ENCODE measurements around the gene RASGRF1.
A peak's percentile ranks its signal among the peaks of the same experiment; 100 is the strongest.

The RASGRF1 gene

GRCh38 chr15:78985859-78986475 is 104.6 kb downstream of the RASGRF1 start:
- DNase-seq (ENCODE audit: low spot score), result no peak

DNA sequence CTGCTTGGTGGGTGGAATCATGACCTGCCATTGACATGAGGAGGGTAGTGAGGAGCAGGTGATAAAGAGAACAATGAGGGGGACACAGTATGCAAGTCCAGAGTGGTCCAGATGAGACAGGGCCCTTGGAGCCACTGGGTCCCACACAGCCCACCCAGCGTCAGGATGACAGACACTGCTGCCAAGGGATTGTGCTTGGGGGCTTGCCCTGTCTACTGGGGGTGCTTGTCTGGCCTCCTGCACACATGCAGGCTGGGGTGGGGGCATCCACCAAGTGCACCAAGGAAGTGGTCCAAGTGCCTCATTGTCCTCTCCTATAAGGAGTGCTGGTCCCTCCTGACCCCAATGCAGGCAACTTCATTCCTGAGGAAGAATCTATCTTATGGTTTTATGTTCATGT is 106.5 kb downstream of the RASGRF1 start:
- DNase-seq (ENCODE audit: low spot score), result no peak

- DNase-seq (ENCODE audit: low spot score), result no peak
Measured at GRCh38 chr15:78983146-78983918, 107.2 kb downstream of the RASGRF1 start.

GRCh38 chr15:78982736-78983135 is 107.8 kb downstream of the RASGRF1 start:
- no peak for DNase-seq (ENCODE audit: low spot score)

DNA sequence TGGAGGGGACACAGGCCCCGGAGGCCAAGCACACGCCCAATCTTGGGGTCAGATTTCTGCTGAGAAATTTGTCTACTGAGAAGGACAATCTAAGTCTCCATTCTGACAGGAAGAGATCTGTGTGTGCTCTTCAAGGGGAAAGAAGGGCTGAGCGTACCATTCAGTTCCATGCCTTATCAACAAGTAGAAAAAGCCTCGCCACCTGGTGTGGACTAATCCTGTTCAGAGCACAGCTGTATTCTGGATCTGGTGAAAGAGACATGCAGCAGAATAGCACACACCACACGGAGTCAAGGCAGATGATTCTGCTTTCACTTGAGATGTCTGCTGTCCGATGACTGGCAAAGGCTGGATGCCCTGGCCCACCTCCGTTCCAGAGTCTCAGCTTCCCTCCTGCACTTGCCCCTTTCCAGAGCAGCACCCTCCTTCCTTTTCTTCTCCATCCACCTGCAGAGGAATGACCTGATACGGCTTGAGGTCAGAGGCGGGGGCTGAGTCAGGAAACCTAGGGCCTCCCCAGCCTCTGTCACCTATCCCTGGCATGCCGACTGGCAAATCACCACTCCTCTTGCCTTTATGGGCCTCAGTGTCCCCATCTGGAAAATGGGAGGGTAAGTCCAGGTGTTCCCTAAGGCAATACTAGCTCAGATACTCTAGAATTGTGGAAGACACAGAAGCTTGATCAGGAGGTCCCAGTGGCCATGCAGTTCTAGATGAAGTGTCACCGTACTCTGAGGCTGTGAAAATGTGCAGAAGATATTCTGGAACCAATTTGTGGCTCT is 108.9 kb downstream of the RASGRF1 start:
- DNase-seq (ENCODE audit: low spot score), result no peak

GRCh38 chr15:78979456-78980320 is 110.9 kb downstream of the RASGRF1 start:
- DNase-seq (ENCODE audit: low spot score), result peak; percentile 68

GRCh38 chr15:78978601-78979179 is 111.9 kb downstream of the RASGRF1 start:
- no peak for DNase-seq (ENCODE audit: low spot score)

DNA sequence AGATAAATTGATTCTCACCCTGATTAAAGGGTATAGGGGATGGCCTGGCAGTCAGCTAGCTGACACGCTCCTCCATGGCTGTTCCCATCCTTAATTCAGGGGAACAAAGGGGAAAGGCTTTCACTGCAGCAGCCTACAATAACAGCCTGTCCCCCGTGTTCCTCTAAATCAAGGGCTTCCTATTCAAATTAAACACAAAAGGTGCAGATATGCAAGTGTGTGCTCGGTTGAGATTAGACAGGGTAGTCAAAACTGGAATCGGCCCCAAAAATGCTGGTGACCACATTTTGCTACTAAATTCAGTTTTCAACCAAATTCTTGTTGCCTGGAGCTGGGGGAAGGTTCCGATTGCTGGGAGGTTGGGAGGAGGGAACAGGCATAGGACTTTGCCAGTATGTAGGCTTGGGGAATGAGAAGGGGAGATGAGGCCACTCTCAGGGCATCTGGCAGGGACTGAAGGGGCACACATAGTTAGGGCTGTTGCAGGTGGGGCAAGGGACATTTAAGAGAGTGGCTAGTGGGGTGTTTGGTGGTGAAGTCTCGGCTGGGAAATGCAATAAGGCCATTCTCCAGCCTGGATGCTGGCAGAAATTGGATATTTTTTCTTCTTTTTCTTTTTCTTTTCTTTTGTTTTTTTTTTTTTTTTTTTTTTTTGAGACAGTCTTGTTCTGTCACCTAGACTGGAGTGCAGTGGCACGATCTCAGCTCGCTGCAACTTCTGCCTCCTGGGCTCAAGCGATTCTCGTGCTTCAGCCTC is 112.8 kb downstream of the RASGRF1 start:
- DNase-seq (ENCODE audit: low spot score), result no peak

DNA sequence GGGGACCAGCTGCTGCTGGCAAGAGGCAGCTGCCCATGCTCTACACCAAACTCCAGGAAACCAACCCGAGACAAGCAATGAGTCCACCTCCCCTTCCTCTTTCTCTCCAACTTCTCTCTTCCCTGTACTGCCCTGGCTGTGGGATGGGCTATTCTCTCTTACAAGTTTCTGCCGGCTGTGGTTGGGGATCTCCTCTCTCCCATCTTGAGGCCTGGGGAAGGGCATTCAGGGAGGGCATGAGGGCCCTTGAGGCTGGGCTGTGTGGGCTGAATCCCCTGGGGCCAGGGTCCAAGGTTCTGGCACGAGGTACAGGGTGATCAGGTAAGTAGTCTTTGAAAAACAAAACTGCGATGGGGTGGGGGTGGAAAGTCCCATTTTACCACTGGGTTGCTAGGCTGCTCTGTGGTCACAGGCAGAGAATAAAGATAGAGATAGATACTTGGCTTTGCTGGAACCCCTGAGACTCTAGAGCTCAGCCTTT is 113.4 kb downstream of the RASGRF1 start:
- no peak for DNase-seq (ENCODE audit: low spot score)

DNA sequence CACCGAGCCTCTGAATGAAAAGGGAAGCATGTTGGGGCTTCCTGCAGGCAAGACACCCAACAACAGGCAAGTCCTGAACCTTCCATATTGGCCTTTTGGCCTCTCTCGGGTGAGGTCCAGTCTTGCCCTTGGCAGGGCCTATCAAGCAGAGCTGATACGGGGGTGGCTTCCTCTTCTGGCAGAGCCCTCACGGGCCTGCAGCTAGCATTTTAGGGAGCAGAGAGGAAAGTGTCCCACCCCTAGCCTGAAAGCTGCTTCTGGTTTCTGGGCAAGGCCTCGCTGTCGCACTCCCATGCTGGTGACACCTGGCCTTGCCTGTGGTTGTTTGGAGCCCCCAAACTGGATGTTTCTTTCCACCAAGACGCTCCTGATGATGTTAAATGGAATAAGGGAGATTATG is 113.9 kb downstream of the RASGRF1 start:
- no peak for DNase-seq (ENCODE audit: low spot score)

GRCh38 chr15:78974272-78974918 is 116.2 kb downstream of the RASGRF1 start:
- no peak for DNase-seq (ENCODE audit: low spot score)

DNA sequence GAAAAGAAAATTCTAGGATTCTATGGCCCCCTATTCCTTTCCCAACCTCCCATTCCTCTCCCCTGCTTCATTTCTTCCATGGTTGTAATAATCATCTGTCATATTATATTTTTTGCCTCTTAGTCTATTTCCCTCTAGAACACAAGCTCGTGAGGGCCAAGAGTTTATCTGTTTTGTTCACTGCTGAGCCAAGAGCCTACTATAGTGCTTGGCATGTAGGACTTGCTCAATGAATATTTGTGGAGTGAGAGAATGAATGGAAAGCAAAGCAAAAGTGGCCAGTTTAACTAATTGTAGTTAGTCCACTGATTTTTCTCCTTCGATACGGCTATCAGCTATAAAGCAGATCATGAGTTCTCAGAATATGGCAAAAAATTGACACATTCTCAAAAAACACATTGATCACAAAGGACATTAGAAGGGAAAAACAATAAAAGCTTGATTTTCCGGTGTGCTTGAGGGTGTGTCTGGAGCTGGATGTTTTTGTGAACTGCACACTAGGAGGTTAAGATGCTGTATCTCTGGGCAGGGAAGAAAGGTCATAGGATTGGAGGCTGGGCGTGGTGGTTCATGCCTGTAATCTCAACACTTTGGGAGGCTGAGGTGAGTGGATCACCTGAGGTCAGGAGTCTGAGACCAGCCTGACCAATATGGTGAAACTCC is 120.8 kb downstream of the RASGRF1 start:
- no peak for DNase-seq (ENCODE audit: low spot score)

- DNase-seq (ENCODE audit: low spot score), result no peak
Measured at GRCh38 chr15:78968539-78969271, 121.9 kb downstream of the RASGRF1 start.

- DNase-seq (ENCODE audit: low spot score), result no peak
Measured at GRCh38 chr15:78968114-78968513, 122.5 kb downstream of the RASGRF1 start.

GRCh38 chr15:78960308-78960707 is 130.3 kb downstream of the RASGRF1 start:
- no peak for DNase-seq (ENCODE audit: low spot score)

DNA sequence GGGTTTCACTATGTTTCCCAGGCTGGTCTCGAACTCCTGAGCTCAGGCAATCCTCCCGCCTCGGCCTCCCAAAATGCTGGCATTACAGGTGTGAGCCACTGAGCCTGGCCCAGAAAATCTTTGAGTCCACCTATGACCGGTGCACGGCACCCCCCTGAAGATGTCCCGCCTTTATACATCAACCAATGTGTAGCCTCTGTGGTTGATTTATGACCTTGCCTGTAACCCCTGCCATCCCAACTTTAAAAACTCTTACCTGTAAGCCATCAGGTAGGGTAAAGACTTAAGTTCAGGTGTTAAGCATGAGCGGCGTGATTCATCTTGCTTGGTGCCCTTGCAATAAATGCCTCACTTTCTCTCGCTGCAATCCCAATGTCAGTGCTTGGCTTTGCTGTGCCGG is 131.2 kb downstream of the RASGRF1 start:
- DNase-seq (ENCODE audit: low spot score), result no peak

DNA sequence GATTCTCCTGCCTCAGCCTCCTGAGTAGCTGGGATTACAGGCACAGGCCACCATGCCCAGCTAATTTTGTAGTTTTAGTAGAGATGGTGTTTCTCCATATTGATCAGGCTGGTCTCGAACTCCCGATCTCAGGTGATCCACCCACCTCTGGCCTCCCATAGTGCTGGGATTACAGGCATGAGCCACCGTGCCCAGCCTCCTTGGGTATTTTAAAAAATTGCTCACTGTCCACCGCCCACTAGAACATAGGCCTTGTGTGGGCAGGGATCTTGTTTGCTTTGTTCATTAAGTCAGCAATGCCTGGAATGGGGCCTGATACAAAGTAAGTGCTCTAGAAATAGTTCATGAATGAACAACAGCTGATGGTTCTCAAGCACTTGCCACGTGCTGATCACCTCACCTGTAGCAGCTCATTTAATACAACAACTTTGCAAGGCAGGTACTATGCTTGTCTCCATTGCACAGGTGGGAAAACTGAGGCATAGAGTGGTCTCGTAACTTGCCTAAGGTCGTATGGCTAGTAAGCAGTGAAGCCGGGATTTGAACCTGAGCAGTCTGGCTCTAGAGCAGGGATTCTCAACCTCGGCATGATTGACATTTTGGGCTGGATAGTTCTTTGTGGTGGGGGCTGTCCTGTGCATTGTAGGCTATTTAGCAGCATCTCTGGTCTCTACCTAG is 133.0 kb downstream of the RASGRF1 start:
- DNase-seq (ENCODE audit: low spot score), result no peak

DNA sequence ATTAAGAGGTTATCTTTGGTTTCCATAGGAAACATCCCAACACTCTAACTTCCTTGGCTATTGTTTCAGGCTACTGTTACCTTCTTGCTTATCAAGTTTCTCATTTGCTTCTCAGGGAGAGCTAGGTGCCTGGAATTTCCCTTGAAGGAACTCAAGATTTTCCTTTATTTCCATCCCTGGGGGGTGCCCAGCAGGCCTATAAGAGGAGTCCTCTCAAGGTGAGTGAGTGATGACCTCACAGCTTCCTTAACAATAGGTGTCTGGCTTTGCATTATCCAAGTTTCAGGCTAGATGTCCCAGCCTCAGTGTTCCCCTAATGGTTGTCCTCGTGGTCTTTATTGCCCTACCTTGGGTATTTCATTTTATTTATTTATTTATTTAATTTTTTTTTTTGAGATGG is 133.6 kb downstream of the RASGRF1 start:
- DNase-seq (ENCODE audit: low spot score), result no peak
